Chondrocyte (in vitro differentiated cells): ENCODE measurements around the gene LTB. TPM values are rescaled to one million over a fixed set of nuclear protein-coding genes. Genes with fewer than 3 reads are reported as not detected.

Experiments used
- DNase-seq: peaks from one replicate; pipeline ENCODE4 v3.0.0; 2021; ENCODE audit warnings: mixed read lengths, low spot score
- H3K27ac Mint-ChIP-seq: one replicate; pipeline ENCODE4 v1.8.0; 2021; ENCODE audit warnings: mild to moderate bottlenecking, moderate library complexity, mixed read lengths; ENCODE audit not compliant: unreplicated experiment
- H3K27me3 Mint-ChIP-seq: 2 replicates; pipeline ENCODE4 v1.8.0; 2021; ENCODE audit warnings: low read depth, mixed read lengths
- H3K36me3 Mint-ChIP-seq: 2 replicates; pipeline ENCODE4 v1.8.0; 2021; ENCODE audit warnings: low read depth, mixed read lengths
- H3K4me1 Mint-ChIP-seq: 2 replicates; pipeline ENCODE4 v1.8.0; 2021; ENCODE audit warnings: low read depth, mild to moderate bottlenecking, mixed read lengths
- H3K4me3 Mint-ChIP-seq: one replicate; pipeline ENCODE4 v1.8.0; 2021; ENCODE audit warnings: mild to moderate bottlenecking, moderate library complexity, mixed read lengths; ENCODE audit not compliant: unreplicated experiment
- H3K9me3 Mint-ChIP-seq: 2 replicates; pipeline ENCODE4 v1.8.0; 2021; ENCODE audit warnings: low read depth, mixed read lengths
- CTCF ChIP-seq: fragments of 200-600 bp; sonication (generic); IDR thresholded peaks from 2 replicates; pipeline ENCODE4 v1.5.0; 2021; ENCODE audit warnings: antibody characterized with exemption, mild to moderate bottlenecking, moderate library complexity
- long read RNA-seq: library from polyadenylated mRNA; stranded (forward); transcript quantifications from one replicate; pipeline ENCODE4 v2.0.0, GENCODE V29; 2021
- total RNA-seq: library from RNA; stranded (reverse); gene quantifications from 3 replicates; pipeline ENCODE4 v1.2.1, GENCODE V29; 2021

LTB gene
- not detected in 3 replicates for total RNA-seq
- long read RNA-seq = 0 reads

GRCh38 chr6:31582230-31582643, at the start of gene LTB:
TSS of gene LTB (minus strand) at chr6:31582424. CDS start at chr6:31582417, 7 bp downstream.
- no peaks in the 10 kb centered on the region for H3K9me3 Mint-ChIP-seq
- H3K36me3 Mint-ChIP-seq = no peaks in the 10 kb centered on the region
- no peaks in the 10 kb centered on the region for H3K27me3 Mint-ChIP-seq
- peak within 1 kb of the TSS; percentile 58 for H3K27ac Mint-ChIP-seq
- TF ChIP-seq CTCF = no peak
- peaks cover 16% of the 10 kb centered on the region for H3K4me1 Mint-ChIP-seq
- no peak for DNase-seq
- peak within 1 kb of the TSS; percentile 97 for H3K4me3 Mint-ChIP-seq

- Mint-ChIP-seq H3K36me3 (peaks cover 51% of the 10 kb centered on the region), H3K27me3 (no peaks in the 10 kb centered on the region), H3K4me3 (no peak overlapping the region), H3K27ac (peak overlapping the region; percentile 36), H3K9me3 (no peaks in the 10 kb centered on the region), H3K4me1 (no peaks in the 10 kb centered on the region)
- TF ChIP-seq CTCF = no peak
- DNase-seq = no peak
Measured at GRCh38 chr6:31631681-31632278, 49.6 kb upstream of the LTB start.

- H3K4me3 Mint-ChIP-seq = no peak overlapping the region
Measured at GRCh38 chr6:31631209-31631608, 49.0 kb upstream of the LTB start.

DNA sequence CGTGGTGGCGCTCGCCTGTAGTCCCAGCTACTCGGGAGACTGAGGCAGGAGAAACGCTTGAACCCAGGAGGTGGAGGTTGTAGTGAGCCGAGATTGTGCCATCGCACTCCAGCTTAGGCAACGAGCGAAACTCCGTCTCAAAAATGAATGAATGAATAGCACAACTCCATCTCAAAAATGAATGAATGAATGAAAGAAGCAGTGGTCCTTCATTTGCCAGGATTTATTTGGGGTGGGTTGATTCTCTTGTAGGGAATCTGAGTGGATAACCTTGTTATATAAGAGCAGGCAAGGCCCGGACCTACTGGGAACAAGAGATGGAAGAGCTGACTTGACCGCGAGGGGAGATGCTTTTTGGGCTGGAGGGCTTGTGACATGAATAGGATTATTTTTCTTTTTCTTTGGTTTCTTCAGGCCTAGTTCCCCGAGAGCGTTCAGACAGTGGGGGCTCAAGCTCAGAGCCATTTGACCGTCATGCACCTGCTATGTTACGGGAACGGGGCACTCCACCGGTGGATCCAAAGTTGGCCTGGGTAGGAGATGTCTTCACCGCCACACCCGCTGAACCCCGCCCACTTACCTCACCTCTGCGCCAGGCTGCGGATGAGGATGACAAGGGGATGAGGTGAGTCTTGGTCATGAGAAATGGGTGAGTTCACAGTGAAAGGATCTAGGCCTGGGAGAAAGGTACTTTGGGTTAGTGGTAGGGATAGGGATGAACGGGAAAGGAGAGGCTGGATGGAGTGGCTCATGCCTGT, 48.1 kb upstream of the LTB start:
- Mint-ChIP-seq H3K4me3 (no peak overlapping the region), H3K27ac (no peak overlapping the region), H3K27me3 (no peaks in the 10 kb centered on the region), H3K4me1 (no peaks in the 10 kb centered on the region), H3K9me3 (no peaks in the 10 kb centered on the region), H3K36me3 (peaks cover 54% of the 10 kb centered on the region)
- TF ChIP-seq CTCF = no peak
- DNase-seq = no peak

More at GRCh38 chr6:31631209-31631608, 49.0 kb upstream of the LTB start:
- Mint-ChIP-seq H3K4me1 (no peaks in the 10 kb centered on the region), H3K36me3 (peaks cover 52% of the 10 kb centered on the region), H3K9me3 (no peaks in the 10 kb centered on the region), H3K27me3 (no peaks in the 10 kb centered on the region), H3K27ac (peak overlapping the region; percentile 60)
- no peak for TF ChIP-seq CTCF
- DNase-seq = no peak

DNA sequence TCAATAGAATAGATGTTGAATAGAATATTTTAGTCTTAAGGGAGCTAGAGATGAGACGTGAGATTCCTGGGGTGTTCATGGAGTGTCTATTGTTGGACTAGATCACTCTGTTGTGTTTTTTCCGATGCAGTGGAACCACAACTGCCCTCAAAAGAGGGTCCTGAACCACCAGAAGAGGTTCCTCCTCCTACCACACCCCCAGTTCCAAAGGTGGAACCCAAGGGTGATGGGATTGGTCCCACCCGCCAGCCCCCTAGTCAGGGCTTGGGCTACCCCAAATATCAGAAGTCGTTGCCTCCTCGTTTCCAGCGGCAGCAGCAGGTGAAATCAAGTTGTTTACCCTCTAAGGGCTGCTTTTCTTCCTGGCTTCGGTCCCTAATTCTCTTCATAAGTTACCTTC, 46.8 kb upstream of the LTB start:
- Mint-ChIP-seq H3K4me3 (no peak overlapping the region), H3K27me3 (no peaks in the 10 kb centered on the region), H3K4me1 (no peaks in the 10 kb centered on the region), H3K36me3 (peaks cover 57% of the 10 kb centered on the region), H3K9me3 (no peaks in the 10 kb centered on the region), H3K27ac (peak overlapping the region; percentile 83)
- no peak for DNase-seq
- TF ChIP-seq CTCF = no peak
